ENCODE measurements around the gene HAGH.
"Not testable (repeated sequence)": the region's sequence is repeated elsewhere in the genome, so short reads cannot be mapped to it uniquely, and the experiment has no call there.

Gene HAGH

GRCh38 chr16:1826691-1827573, at the start of gene HAGH, which contains the start of gene FAHD1:
HAGH (minus strand) TSS chr16:1826825; CDS start chr16:1826787, 38 bp downstream.
FAHD1 (plus strand) TSS chr16:1827206; CDS start chr16:1827239, 33 bp downstream.
- Histone ChIP-seq H3K4me2 (peak within 1 kb of the TSS; percentile 86), H3K4me3 (IDR thresholded peaks at IDR 0.05; ENCODE audit: insufficient read depth, low read depth, low read length) (no peak within 1 kb of the TSS), H4K20me1 (ENCODE audit: insufficient read depth) (no peaks in the 10 kb centered on the region), H3K9ac (peak within 1 kb of the TSS; percentile 43; the same call in 1 of the 2 replicates), H3K4me1 (ENCODE audit: low read depth, poor library complexity, severe bottlenecking) (peaks cover 24% of the 10 kb centered on the region), H3K79me2 (ENCODE audit: insufficient read depth, low read depth) (peaks cover 21% of the 10 kb centered on the region; the same call in 1 of the 2 replicates), H3K27me3 (ENCODE audit: insufficient read depth, low read depth) (no peaks in the 10 kb centered on the region), H3K36me3 (ENCODE audit: insufficient read depth) (no peaks in the 10 kb centered on the region), H2AFZ (ENCODE audit: low read depth) (peak within 1 kb of the TSS; percentile 70), H3K27ac (peak within 1 kb of the TSS; percentile 30; the same call in 1 of the 2 replicates)
- TF ChIP-seq CTCF (conservative IDR thresholded peaks at IDR 0.05; ENCODE audit: low read depth, low read length): no peak

- not testable (repeated sequence) for H3K4me2 ChIP-seq; H3K27me3 ChIP-seq (ENCODE audit: insufficient read depth, low read depth); H3K27ac ChIP-seq; H2AFZ ChIP-seq (ENCODE audit: low read depth); H4K20me1 ChIP-seq (ENCODE audit: insufficient read depth); H3K9ac ChIP-seq; H3K4me1 ChIP-seq (ENCODE audit: low read depth, poor library complexity, severe bottlenecking); H3K36me3 ChIP-seq (ENCODE audit: insufficient read depth); H3K79me2 ChIP-seq (ENCODE audit: insufficient read depth, low read depth); H3K4me3 ChIP-seq (IDR thresholded peaks at IDR 0.05; ENCODE audit: insufficient read depth, low read depth, low read length)
These were observed 49.4 kb upstream of the HAGH start for GRCh38 chr16:1876066-1876465.

- H3K9ac ChIP-seq: no peak overlapping the region
- no peak overlapping the region for H2AFZ ChIP-seq (ENCODE audit: low read depth)
- H3K27me3 ChIP-seq (ENCODE audit: insufficient read depth, low read depth): no peaks in the 10 kb centered on the region; the same call in 1 of the 2 replicates
- no peaks in the 10 kb centered on the region for H3K79me2 ChIP-seq (ENCODE audit: insufficient read depth, low read depth)
- H3K4me1 ChIP-seq (ENCODE audit: low read depth, poor library complexity, severe bottlenecking): no peaks in the 10 kb centered on the region
- no peak overlapping the region for H3K27ac ChIP-seq
- no peak for TF ChIP-seq CTCF (conservative IDR thresholded peaks at IDR 0.05; ENCODE audit: low read depth, low read length)
- H3K36me3 ChIP-seq (ENCODE audit: insufficient read depth): no peaks in the 10 kb centered on the region
- no peak overlapping the region for H3K4me3 ChIP-seq (IDR thresholded peaks at IDR 0.05; ENCODE audit: insufficient read depth, low read depth, low read length)
- H4K20me1 ChIP-seq (ENCODE audit: insufficient read depth): no peaks in the 10 kb centered on the region
- H3K4me2 ChIP-seq: no peak overlapping the region
These were observed 48.2 kb upstream of the HAGH start for GRCh38 chr16:1874854-1875253.

GRCh38 chr16:1871974-1872635, 45.5 kb upstream of the HAGH start, which contains the start of gene MEIOB:
MEIOB (minus strand) TSS chr16:1872164; CDS start chr16:1868175, 3,989 bp downstream.
- Histone ChIP-seq H3K27ac (no peak within 1 kb of the TSS), H2AFZ (ENCODE audit: low read depth) (no peak within 1 kb of the TSS), H3K79me2 (ENCODE audit: insufficient read depth, low read depth) (no peaks in the 10 kb centered on the region), H3K36me3 (ENCODE audit: insufficient read depth) (no peaks in the 10 kb centered on the region), H3K4me3 (IDR thresholded peaks at IDR 0.05; ENCODE audit: insufficient read depth, low read depth, low read length) (no peak within 1 kb of the TSS), H3K4me1 (ENCODE audit: low read depth, poor library complexity, severe bottlenecking) (peaks cover 7% of the 10 kb centered on the region), H3K9ac (no peak within 1 kb of the TSS), H3K27me3 (ENCODE audit: insufficient read depth, low read depth) (no peaks in the 10 kb centered on the region; the same call in 1 of the 2 replicates), H4K20me1 (ENCODE audit: insufficient read depth) (no peaks in the 10 kb centered on the region), H3K4me2 (no peak within 1 kb of the TSS)
- TF ChIP-seq CTCF (conservative IDR thresholded peaks at IDR 0.05; ENCODE audit: low read depth, low read length): no peak

All from KMS-11 (cell line).